Hypothalamus (tissue), 51 donors: Measurements from ENCODE around the gene PLEKHA8.
A peak's percentile ranks its signal among the peaks of the same experiment; 100 is the strongest.
"Not testable (repeated sequence)": the region's sequence is repeated elsewhere in the genome, so short reads cannot be mapped to it uniquely, and the experiment has no call there.

Experiments
- DNase-seq, 51 donors: peaks; one replicate each; lab custom pipeline; 2025; lab: John Stamatoyannopoulos, UW

Gene PLEKHA8

GRCh38 chr7:30093420-30093952 lies 65.3 kb downstream of the PLEKHA8 start:
- no peak for DNase-seq

GRCh38 chr7:30098599-30098998 lies 70.4 kb downstream of the PLEKHA8 start:
- DNase-seq: not testable (repeated sequence)

- DNase-seq: no peak
These were observed 74.1 kb downstream of the PLEKHA8 start for GRCh38 chr7:30102281-30102680.

GRCh38 chr7:30104157-30104556 lies 75.9 kb downstream of the PLEKHA8 start:
- DNase-seq: no peak

GRCh38 chr7:30112103-30112713 lies 84.0 kb downstream of the PLEKHA8 start:
- DNase-seq: no peak

GRCh38 chr7:30113144-30113543 lies 84.9 kb downstream of the PLEKHA8 start:
- no peak for DNase-seq

GRCh38 chr7:30114536-30115238 lies 86.5 kb downstream of the PLEKHA8 start:
- DNase-seq: peak in 1 of 51 donors; percentile 7

GRCh38 chr7:30115709-30116297 lies 87.6 kb downstream of the PLEKHA8 start:
- DNase-seq: no peak

GRCh38 chr7:30116771-30117170 lies 88.6 kb downstream of the PLEKHA8 start:
- DNase-seq: peak in 1 of 51 donors; percentile 6

- DNase-seq: no peak
These were observed 89.7 kb downstream of the PLEKHA8 start for GRCh38 chr7:30117896-30118295.

- DNase-seq: no peak
These were observed 91.8 kb downstream of the PLEKHA8 start for GRCh38 chr7:30119890-30120577.

GRCh38 chr7:30133736-30134610 lies 105.8 kb downstream of the PLEKHA8 start:
- DNase-seq: no peak

- peak; percentile 26 to 94 (median 81) for DNase-seq
These were observed 106.5 kb downstream of the PLEKHA8 start, which contains the start of gene MTURN for GRCh38 chr7:30134611-30135300. Gene MTURN, plus strand, starts transcription at chr7:30134986. Its CDS starts 151 bp downstream, at chr7:30135137.

GRCh38 chr7:30135301-30136116 lies 107.3 kb downstream of the PLEKHA8 start:
- DNase-seq: peak in 48 of 51 donors; percentile 28 to 85 (median 60)

- no peak for DNase-seq
These were observed 108.0 kb downstream of the PLEKHA8 start for GRCh38 chr7:30136117-30136731.

GRCh38 chr7:30136743-30137485 lies 108.7 kb downstream of the PLEKHA8 start:
- no peak for DNase-seq

GRCh38 chr7:30139836-30140384 lies 111.7 kb downstream of the PLEKHA8 start:
- DNase-seq: no peak
